SIG-M5 (cell line): ENCODE measurements around the gene NTS.

ENCODE experiments used
- DNase-seq: peaks from one replicate; lab custom pipeline; 2025; lab: John Stamatoyannopoulos, UW

NTS gene, protein sequence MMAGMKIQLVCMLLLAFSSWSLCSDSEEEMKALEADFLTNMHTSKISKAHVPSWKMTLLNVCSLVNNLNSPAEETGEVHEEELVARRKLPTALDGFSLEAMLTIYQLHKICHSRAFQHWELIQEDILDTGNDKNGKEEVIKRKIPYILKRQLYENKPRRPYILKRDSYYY

DNA sequence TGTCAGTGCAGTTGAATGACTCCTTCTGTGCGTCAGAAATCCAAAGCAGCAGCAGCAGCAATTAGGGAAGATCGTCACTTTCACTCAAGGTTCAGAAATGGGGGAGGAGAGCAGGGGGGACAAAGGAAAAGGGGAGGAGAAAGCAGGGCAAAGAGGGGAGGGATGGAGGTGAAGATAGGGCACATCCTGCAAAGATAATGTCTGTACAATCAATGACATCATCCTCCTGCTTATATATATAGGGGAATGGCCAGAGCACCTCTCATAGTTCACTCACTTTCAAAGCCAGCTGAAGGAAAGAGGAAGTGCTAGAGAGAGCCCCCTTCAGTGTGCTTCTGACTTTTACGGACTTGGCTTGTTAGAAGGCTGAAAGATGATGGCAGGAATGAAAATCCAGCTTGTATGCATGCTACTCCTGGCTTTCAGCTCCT is at the start of gene NTS:
Gene NTS (plus strand): TSS at position 265 of the 431 bp plus-strand sequence. CDS start 109 bp downstream, at position 374.
- no peak for DNase-seq

DNA sequence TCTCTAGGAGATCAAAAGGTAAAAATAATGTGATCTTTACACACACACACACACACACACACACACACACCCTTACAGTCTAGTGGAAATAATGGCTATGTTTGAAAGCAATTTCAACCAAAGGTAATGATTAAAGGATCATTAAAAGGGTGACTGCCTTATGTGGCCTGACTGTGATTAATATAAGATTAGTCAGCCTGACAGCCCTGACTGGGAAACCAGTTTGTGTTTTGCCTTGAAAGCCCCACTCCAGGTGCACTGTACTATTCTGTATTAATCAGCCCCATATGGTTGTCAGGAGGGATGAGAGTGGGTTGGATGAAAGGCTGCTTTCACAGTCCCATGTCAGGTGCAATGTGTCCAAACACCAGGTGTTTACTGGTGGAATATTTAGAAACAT is 48.3 kb upstream of the NTS start:
- no peak for DNase-seq

DNA sequence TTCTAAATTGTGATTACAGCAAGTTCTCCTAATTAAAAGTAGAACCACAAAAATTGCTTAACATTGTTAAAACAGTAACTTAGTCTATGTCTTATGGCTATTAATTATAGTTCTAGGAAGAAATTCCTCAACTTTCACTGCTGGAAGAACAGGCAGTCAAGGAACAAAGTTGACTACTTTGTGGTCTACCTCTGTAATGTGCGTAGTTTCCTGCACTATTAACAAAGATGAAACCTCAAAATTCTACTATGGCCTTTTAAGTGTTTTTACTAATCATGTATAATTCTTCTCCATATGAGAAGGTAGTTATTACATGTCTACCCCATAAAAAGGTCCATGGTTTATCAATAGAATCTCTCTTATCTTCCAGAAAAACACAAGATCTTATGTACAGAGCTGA is 45.5 kb upstream of the NTS start:
- DNase-seq: no peak

DNA sequence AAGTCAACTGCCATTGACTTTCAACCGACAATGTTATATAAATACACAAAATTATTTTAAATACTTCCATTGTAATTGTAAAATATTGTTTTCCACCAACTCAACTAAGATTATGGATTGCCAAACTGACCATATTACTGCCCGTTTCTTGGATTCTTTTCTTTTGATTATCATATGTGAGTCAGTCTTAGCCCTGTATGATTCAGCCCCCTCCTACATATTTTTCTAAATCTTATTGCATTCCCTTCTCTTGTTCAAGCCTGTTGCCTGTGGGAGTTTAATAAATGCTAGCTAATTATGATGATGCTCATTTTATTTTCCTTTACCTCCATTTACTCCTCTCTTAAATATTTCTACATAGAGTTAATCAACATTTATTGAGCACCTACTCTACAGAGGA is 44.7 kb upstream of the NTS start:
- no peak for DNase-seq

DNA sequence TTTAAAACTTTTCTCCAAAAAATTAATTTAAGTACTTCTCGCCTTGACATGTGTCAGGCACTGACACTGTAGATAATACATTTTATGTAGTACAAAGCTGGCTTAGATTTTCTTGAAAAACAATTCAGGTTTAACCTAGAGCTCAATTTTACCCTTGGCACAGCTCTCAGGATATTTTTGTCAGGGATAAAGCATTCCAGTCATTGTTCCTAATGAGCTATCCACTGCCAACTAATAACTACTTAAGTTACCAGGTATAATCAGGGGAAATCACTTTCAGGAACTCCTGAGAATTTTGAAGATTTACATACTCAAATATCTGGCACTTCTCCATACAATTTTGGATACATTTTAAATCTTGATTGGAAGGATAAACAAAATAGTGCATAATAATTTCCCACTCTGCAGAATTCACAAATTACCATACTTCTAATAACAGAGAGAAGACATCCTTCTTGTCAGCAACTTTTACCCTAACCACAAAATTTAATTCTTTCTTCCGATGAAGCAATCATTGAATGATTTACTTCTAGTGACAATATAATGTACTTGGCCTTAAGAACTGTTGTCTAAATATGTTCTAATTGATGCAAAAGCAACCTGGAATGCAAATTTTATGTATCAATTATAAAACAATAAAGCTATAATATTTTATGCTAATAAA is 42.6 kb upstream of the NTS start:
- no peak for DNase-seq

DNA sequence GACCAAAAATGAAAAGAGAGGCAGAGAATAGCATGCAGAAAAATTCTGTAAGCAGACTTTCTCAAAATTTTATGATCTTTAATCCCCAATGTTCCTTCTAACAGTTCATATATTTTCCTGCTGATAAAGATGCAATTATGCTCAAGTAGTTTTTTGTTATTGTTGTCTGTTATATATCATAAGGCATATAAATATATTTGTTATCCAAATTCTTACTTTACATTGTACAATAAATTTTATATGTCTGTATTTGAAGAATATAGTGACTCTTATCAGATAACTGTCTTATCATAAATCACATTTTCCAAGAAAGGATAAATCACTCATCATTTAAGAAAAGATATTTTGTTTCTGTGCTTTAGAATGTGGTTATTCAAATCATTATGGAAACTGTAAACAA is 40.5 kb upstream of the NTS start:
- DNase-seq: no peak

DNA sequence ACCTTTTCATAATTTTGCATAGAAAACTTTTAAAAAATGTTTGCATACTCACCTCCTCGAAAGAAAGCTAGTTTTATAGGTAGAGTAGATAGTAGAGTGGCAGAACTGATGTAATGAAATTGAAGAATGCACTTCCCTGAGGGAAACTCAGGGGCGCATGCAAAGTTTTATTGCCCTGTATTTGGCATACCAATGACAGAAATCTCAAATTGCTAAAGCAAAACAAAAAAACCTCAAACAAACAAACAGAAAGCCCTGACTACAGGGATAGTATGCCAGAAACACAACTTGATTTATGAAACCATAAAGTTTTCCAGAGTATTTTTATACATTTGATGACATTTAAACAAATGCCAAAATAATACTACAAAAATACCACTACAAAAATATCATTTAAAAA is 39.7 kb upstream of the NTS start:
- DNase-seq: no peak

DNA sequence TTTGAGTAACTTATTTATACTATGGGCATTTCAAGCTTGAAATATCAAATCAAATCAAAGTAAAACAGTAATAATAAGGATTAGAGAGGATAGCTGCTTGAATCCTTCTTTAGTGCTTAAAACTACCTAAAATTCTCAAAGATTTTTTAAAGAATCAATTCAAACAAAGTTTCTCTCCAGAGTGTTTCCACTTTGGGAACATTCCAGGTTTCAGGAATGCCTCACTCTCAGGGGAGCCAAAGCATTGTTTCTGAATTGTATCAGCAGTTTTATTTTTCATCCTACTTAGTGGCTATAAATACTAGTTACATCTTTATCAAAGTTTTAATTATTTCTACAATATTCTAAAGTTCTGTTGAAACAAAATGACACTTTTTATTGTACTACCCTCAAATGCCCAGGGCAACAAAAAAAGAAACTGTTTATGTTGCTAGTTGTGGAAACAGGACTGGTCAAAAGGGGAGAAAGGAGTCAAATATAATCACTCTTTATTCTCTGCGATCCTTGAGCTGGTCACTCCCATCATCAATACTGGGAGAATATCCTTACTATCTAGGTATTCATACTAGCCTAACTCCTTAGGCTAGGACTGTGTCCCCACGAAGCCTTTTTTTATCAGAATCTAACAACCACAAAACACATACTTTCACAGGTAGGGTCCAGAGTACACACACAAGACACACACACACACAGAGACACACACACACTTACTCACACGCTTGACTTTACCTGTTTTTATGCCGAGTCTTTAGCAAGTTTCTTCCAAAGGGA is 38.5 kb upstream of the NTS start:
- no peak for DNase-seq

DNA sequence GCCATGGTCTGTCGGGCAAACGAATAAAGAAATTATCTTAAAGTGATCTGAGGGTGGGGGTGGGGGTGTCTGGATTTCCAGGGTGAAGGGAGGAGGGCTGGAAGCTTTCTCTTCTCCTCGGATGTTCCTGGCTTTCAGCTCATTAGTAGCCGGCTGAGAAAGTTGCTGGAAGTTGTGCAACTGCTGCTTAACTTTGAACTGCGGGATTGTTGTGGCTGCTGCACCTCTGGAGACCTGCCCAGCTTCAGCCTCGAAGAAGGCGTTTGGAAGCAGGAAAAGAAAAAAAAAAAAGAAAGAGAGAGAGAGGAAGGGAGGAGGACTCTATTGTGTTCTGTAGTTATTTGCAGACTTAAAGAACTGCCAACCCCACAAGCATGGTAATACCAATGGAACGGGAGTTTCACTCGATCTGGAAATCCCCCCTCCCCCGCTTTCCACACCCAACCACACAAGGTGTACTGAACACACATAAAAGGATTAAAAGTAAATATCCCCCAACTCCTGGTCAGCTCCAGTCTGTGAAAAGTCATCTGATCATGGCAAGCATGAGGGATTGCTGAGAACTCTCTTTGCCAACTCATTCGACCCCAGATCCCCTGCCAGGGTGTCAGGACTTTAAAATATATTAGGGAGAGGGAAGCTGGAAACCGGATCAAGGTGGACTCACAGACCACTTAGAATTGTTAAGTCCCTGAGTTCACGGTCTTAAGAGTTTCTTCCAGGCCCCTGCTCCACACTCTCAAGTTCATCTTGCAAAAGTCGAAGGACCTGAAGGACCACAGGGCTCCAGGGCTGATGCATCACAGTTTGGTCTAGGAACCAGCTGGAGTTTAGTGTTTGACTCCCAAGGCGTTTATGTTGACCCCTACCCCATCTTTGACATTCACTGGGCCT is 37.7 kb upstream of the NTS start, which contains the start of gene RASSF9:
Gene RASSF9 (minus strand): TSS at position 213 of the 894 bp plus-strand sequence. CDS start 208 bp downstream, at position 5.
- no peak for DNase-seq

DNA sequence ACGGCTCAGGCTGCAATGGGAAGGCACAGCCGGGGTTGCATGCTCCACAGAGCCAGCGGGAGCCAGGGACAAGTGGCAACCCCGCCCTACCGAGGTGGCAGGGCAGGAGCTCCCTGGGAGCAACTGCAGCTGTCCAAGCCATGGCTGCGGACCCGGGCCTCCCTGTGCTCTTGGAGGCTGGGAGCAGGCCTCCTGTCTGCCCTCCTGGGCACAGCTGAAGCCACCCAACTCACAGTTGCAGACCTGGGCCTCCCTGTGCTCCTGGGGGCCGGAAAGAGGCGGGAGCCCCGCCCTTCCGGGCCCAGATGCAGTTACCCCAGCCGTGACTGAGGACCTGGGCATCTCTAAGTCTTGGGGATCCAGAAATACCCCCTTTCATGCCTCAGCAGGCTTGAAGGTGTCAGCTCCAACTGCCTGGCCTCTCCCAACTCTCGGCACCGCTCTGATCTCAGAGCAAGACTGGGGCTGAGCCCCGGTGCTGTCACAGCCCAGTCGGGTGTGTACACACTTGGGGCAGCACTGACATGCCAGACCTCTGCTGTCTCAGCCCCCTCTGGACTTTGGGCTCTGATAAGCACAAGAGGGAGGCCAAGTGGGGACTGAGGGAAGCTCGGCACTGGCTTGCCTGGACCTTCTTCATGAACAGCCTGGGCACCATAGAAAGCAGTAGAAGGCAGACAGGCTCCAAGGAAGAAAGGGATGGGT is 30.3 kb upstream of the NTS start:
- DNase-seq: no peak

DNA sequence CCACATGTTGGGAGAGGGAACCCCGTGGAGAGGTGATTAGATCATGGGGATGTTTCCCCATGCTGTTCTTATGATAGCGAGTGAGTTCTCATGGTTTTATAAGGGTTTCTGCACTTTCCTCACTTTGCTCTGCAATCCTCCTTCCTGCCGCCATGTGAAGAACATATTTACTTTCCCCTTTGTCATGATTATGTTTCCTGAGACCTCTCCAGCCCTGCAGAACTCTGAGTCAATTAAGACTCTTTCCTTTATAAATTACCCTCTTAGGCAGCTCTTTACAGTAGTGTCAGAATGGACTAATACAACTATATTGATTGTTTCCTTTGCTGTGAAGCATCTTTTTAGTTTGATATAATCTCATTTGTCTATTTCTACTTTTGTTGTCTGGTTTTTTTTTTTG is 24.8 kb upstream of the NTS start:
- DNase-seq: no peak

DNA sequence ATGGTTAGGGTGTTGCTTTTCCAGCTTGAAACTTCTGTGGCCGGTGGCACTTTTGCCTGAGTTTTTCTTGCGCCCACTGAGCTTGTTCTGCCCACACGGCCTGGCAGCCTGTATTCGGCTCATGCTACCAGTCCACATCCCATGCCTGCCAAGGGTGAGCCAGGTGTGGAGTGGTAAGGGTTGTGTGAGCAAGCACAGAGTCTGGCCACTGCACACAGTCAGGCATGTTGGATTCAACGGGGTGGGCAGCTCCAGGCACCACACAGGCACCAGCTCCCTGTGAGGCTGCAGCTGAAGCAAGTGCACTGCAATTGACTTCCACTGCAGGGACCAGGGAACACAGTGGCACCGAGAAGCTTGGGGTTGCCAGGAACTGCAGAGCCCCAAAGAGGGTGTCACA is 18.8 kb upstream of the NTS start:
- no peak for DNase-seq

DNA sequence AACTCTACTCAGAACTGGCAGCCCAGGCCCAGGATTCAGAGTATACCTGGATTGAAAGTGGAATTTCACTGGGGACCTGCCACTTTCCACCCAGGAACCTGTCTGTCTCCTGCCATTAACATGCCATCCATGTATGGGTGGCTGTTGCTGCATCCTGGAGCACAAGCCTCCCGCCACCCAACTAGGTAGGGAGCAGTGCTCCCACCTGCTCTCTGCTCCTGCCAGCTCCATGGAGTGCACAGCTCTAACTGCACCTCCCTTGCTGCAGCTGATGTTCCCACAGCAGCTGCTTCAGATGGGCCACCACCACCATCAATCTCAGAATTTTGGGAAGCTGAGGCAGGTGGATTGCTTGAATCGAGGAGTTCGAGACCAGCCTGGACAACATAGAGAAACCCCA is 17.1 kb upstream of the NTS start:
- no peak for DNase-seq

DNA sequence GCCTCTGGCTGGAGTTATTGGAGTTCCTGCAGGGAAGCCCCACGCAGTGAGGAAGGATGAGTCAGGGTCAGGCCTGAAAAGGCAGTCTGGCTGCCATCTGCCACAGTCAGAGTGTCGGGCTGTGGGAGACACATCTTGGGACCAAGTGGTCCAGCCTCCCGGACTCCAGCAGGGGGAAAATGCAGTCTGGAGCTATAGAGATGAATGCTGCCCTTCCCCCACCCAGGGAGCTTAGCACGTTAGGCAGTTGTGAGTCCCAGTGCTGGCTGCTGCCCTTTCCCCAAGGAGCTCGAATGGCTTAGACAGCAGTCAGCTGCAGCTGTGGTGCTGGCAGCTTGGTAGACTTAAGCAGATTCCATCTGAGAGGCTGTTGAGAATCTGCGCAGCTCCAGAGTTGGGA is 8.2 kb upstream of the NTS start:
- no peak for DNase-seq

DNA sequence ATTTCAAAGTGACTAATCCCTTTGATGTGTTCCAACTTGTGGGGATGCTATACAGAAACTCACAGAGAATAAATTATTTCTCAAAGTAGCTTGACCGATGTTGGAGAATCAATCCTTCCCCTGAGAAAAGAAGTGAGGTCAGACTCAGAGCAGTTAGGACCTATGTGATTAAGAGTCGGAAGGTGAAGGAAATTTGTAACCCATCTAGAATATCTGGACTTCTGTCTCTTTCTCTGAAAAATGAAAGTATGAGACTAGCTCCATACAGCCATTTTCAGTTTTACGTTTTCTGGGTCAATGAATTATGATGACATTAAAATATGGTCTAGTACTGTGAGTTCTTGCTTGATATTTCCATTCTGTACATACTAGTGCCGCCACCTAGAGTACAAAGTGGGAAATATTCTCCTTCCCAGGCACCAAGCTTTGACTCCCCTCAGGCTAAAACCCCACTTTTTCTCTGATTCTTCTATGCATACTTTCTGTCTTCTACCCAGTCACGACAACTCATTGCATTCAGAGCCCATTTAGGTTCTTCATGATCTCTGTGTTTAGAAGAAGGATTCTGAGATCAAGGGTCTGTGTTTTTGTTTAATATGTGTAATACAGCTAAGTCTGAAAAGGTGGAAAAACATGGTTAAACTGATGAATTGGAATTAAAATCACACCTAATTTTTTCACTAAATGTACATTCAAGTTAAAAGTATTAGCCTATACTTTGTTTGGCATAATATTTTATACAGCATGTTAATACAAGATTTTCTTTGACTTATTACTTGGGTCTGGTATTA is 6.9 kb upstream of the NTS start:
- DNase-seq: no peak

DNA sequence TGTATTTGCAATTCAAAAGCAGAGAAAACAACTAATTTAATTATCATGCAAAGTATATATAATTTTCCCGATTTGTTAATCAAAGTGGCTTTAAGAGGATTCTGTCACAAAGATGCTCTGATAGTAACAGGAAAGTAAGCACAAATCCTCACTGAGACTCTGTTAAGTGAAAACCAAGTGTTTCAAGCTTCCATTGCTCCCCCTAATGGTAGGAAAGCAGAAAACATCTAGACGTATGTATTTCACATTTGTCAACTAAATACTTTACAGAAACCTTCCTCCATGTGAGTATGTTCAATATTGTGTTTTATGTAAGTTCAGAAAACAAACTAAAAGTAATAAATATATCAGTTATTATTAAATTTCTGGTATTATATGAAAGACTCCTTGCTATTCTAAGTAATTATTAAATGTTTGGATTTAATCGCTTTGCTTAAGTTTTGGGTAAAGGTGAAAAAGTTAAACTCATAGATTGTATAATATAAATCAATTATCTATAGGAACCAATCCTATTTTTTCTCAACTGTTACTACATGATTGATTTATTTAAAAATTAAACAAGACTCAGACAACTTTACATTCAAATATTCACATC is 1.5 kb upstream of the NTS start:
- DNase-seq: no peak

DNA sequence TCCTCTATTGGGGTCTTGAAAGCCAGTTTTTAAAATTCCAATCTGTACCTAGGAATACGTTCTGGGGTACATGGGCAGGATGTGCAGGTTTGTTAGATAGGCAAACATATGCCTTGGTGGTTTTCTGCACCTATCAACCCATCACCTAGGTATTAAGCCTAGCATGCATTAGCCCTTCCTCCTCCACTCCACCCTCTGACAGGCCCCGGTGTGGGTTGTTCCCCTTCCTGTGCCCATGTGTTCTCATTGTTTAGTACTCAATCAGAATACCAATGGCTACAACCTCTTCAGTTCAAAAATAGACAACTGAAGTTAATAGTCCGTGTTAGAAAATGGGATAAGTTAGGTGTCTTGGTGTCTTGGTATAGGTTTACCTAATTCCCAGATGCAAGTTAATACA is 3.4 kb downstream of the NTS start:
- no peak for DNase-seq

DNA sequence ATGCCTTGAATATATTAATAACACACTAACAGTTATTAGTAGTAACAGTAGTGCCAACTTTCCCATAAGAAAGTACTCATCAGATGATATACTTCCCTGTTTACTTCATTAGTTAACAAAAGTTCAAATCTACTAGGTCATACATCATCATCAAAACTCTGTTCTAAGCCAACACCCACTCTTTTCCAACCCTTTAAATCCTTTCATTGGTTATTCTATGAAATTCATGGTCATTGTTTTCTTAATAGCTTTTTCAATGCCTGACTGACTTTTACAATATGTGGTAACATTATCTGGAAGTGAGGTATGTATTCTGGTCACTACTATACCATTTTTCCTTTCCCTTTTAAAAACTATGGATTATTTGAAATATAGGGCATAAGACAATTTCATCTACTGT is 9.7 kb downstream of the NTS start:
- no peak for DNase-seq

DNA sequence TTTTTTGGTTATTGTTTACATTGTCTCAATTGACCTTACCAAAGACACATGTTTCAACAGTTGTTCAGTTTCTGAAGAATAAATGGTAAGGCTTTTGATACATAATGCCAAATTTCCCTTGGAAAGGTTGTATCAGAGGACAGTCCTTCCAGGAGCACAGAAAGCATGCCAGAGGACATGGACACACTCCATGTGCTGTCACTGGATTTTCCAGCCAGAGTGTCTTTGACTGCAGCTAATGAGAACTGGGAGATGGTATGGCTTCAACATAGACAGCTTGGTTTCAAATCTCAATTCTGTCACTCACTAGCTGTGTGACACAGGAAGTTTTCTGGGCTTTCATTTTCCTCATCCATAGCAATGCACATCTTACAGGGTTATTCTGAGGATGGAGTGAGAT is 20.6 kb downstream of the NTS start:
- DNase-seq: no peak

DNA sequence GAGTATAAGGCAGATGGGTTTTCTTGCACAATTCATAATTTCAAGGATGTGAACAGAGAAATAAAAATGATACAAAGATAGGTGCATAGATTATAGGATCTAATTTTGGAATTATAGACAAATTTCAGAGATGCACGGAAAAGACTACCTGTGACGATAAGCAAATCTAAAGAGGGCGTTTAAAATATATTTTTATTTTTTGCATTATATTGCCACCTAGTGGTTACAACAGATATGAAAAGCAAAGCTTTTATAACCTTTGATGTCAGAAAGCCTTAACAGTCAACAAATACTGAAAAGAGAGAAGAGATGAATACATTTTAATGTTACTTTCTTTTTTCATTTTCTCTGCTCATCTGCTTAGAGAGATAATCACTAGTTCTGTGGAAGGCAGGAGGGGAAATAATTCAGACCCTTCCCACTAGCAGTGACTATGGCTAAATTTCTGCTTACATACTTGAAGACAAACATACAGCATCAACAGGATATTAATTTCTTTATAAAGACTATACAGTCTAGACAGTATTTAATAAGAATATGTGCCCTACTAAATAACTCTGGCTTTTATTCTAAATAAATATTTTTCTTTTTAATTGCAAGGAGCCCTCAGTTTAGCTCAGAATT is 46.3 kb downstream of the NTS start:
- DNase-seq: no peak
